HG03520 (cell line): ENCODE measurements around the gene TPP1.

ENCODE experiments used
- ATAC-seq: cut with Tn5 transposase; IDR thresholded peaks from one replicate; pipeline ENCODE4 v1.9.1; 2021; ENCODE audit warnings: mild to moderate bottlenecking, moderate library complexity; ENCODE audit not compliant: unreplicated experiment

TPP1 gene

DNA sequence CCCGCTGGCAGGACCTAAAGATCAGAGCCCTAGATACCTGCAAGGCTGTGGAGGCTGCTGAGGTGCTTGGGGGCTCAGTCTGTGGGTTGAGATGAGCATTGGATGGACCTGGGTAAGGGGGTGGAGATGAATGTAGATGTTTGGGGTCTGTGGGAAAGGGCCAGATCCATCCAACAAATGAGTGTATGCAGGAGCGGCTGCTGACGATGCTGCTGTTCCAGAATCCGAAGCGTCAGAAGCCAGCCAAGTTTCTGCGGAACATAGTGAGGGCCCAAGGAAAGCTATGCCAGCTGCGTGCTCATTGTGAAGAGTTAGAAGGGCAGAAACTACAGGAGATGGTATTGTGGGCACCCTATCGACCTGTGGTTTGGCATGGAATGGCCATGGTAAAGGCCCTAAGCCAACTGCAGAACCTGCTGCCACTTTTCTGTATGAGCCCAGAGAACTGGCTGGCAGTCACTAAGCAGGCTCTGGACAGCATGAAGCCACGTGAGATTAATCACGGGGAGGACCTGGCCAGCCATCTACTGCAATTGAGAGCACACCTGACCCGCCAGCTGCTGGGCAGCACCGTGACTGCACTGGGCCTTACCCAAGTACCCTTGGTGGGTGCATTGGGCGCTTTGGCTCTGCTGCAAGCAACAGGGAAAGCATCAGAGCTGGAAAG, 52.4 kb downstream of the TPP1 start:
- ATAC-seq: no peak

DNA sequence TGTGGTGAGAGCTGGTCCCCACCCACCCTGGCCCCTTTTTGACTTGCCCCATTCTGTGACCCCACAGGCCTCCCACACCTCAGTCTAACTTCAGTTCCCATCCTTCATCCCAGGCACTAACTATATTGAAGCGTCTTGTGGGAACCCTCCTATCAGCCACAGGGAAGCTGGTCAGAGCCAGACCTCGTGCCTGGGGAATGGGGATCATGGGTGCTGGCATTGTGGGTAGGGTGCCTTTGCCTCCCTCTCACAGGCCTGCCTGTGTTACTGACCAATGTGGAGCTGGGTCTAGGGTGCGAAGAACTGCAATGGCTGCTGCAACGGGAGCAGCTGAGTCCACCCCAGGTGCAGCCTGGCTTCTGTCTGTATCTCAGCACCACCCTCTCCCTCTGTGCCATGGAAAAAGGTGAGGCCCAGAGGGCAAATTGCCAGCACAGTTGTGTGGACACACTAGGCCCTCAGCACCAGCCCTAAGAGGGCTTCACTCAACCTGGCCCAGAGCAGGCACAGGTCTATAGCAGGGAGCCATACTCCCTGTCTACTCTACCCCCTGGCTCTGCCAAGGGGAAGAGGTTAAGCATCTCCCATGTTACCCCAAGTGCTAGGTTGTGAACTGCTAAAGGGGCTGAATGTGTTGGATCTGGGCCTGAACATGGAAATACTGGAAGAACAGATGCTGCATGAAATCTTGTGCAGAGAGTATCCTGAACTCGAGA, 53.1 kb downstream of the TPP1 start:
- no peak for ATAC-seq

DNA sequence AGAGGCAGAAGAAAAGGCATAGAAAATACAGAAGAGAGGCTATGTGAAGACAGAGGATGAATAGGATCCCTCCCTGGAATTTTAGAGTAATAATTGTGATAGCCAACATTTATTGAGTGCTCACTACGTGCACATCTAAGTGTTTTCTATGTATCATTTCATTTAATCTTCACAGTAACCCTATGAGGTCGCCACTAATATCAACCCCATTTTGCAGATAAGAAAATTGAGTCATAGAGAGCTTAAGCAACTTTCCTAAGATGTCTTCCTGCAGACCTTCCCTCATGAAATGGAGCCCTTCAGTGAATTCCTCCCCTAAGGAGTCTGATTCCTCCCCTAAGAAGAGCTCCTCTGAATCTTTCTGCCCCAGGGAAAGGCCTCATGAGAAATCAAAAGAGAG, 53.9 kb downstream of the TPP1 start:
- no peak for ATAC-seq

DNA sequence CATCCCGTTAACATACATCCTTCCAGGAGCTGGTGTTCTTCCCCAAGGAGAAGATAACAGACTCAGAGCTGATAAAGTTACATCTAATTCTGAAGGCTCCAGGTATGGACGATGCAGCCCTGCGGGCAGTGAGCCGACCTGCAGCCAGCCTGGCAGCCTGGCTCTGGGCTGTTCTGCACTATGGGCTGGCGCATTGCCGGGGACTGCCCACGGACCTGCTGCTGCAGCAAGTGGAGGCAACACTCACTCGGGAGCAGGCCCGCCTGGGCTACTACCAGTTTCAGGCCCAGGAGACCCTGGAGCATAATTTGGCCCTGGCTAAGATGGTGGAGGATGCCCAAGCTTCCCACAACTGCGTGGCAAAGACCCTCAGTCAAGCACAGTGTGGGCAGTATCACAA, 55.6 kb downstream of the TPP1 start:
- no peak for ATAC-seq

DNA sequence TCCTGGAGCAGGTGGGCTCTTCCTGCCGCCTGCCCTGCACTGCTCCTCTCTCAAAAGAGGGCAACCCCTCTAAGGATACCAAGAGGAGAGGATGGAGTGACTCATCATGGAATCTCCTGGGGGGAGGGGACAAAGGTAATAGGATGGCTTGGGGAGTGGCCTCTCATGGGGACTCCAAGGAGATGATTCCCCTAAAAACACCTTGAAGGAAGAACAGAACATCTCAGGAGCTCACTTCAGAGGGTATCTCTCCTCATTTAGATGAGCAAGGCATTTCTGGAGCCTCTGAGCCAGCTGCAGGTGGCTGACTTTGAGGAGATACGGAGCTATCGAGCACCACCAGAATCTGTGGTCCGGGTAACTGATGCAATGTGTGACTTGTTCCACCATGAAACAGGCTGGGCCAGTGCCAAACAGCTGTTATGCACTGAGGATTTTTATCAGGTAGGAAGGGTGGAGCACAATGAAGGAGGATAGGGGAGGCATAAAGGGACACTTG, 56.1 kb downstream of the TPP1 start:
- ATAC-seq: no peak
